Measurements from ENCODE around the gene PIP5K1C. TPM values are rescaled to one million over a fixed set of nuclear protein-coding genes. Genes with fewer than 3 reads are reported as not detected.

The PIP5K1C gene
- total RNA-seq, 2 donors from 2014 or later = 16.6 to 30.7 TPM

- Histone ChIP-seq H3K27ac (peak overlapping the region; percentile 23 to 47 (median 38)), H3K4me1 (peaks cover 45% of the 10 kb centered on the region), H3K36me3 (replicated peaks in 1 of 2; ENCODE audit: insufficient read depth in 1 of 2, low read depth in 2 of 2) (no peaks in the 10 kb centered on the region), H3K27me3 (no peaks in the 10 kb centered on the region), H3K4me3 (peak overlapping the region; percentile 33 to 38), H3K9me3 (no peaks in the 10 kb centered on the region)
- no peak for TF ChIP-seq CTCF (IDR thresholded peaks at IDR 0.05)
- TF ChIP-seq POLR2A (IDR thresholded peaks at IDR 0.05) = no peak
- WGBS, 2 donors = 4 to 8% methylated on average over 2 to 23 of the region's 30 CpGs
- intact Hi-C loops (cut with DNase I) = no loop called here
- ATAC-seq (peak; percentile 66), DNase-seq (peak; percentile 87 to 94 (median 88))
These were observed 22.3 kb upstream of the PIP5K1C start for GRCh38 chr19:3722443-3723109.

- 0 to 2% methylated on average over 11 to 26 of the region's 26 CpGs for WGBS, 2 donors
- H3K27ac ChIP-seq = peak overlapping the region in 3 of 4 donors; percentile 23 to 47 (median 34)
- no peak for ATAC-seq
These were observed 21.7 kb upstream of the PIP5K1C start for GRCh38 chr19:3721887-3722442.

GRCh38 chr19:3721131-3721886, 21.0 kb upstream of the PIP5K1C start:
- H3K27ac ChIP-seq = peak overlapping the region in 2 of 4 donors; percentile 29 to 47
- peaks cover 41% of the 10 kb centered on the region for H3K4me1 ChIP-seq
- WGBS, 2 donors = 0 to 21% methylated on average over 17 to 42 of the region's 46 CpGs
- peak in 2 of 3 donors; percentile 46 to 50 for TF ChIP-seq POLR2A (IDR thresholded peaks at IDR 0.05)
- TF ChIP-seq CTCF (IDR thresholded peaks at IDR 0.05) = peak in 3 of 7 experiments; percentile 3 to 41 (median 14)
- H3K9me3 ChIP-seq = no peaks in the 10 kb centered on the region
- ATAC-seq (peak; percentile 86), DNase-seq (peak; percentile 96 to 98 (median 97))
- H3K27me3 ChIP-seq = no peaks in the 10 kb centered on the region
- peak overlapping the region; percentile 33 to 38 for H3K4me3 ChIP-seq
- H3K36me3 ChIP-seq (replicated peaks in 1 of 2; ENCODE audit: insufficient read depth in 1 of 2, low read depth in 2 of 2) = no peaks in the 10 kb centered on the region
- intact Hi-C loops (cut with DNase I) = no loop called here

More at GRCh38 chr19:3721887-3722442, 21.7 kb upstream of the PIP5K1C start:
- Histone ChIP-seq H3K4me1 (peaks cover 45% of the 10 kb centered on the region), H3K27me3 (no peaks in the 10 kb centered on the region), H3K36me3 (replicated peaks in 1 of 2; ENCODE audit: insufficient read depth in 1 of 2, low read depth in 2 of 2) (no peaks in the 10 kb centered on the region), H3K9me3 (no peaks in the 10 kb centered on the region), H3K4me3 (peak overlapping the region; percentile 33 to 38)
- TF ChIP-seq CTCF (IDR thresholded peaks at IDR 0.05) (no peak), POLR2A (IDR thresholded peaks at IDR 0.05) (no peak)
- no peak for DNase-seq
- intact Hi-C loops (cut with DNase I) = no loop called here

GRCh38 chr19:3720349-3720917, 20.2 kb upstream of the PIP5K1C start:
- Histone ChIP-seq H3K36me3 (replicated peaks in 1 of 2; ENCODE audit: insufficient read depth in 1 of 2, low read depth in 2 of 2) (no peaks in the 10 kb centered on the region), H3K4me3 (no peak overlapping the region), H3K4me1 (peaks cover 33% of the 10 kb centered on the region), H3K27ac (no peak overlapping the region), H3K27me3 (no peaks in the 10 kb centered on the region), H3K9me3 (no peaks in the 10 kb centered on the region)
- intact Hi-C loops (cut with DNase I) = no loop called here
- 18 to 26% methylated on average over 9 of the region's 9 CpGs for WGBS, 2 donors
- TF ChIP-seq POLR2A (IDR thresholded peaks at IDR 0.05) = no peak
- no peak for TF ChIP-seq CTCF (IDR thresholded peaks at IDR 0.05)
- ATAC-seq (no peak), DNase-seq (peak in 1 of 4 donors; percentile 19)

Measured in body of pancreas (tissue), 4 donors.